NCI-H345 treated with DMSO at 0.1 percent for 48 hours (cell line): ENCODE measurements around the gene SPTBN5.
A peak's percentile ranks its signal among the peaks of the same experiment; 100 is the strongest.
"Not testable (repeated sequence)": the region's sequence is repeated elsewhere in the genome, so short reads cannot be mapped to it uniquely, and the experiment has no call there.

Experiments used
- DNase-seq: peaks from one replicate; lab custom pipeline; 2025; ENCODE audit not compliant: unreplicated experiment; lab: John Stamatoyannopoulos, UW

The SPTBN5 gene

GRCh38 chr15:41849204-41849603 is 44.6 kb downstream of the SPTBN5 start:
- DNase-seq, result no peak

- no peak for DNase-seq
These were observed 45.2 kb downstream of the SPTBN5 start for GRCh38 chr15:41848631-41849030.

DNA sequence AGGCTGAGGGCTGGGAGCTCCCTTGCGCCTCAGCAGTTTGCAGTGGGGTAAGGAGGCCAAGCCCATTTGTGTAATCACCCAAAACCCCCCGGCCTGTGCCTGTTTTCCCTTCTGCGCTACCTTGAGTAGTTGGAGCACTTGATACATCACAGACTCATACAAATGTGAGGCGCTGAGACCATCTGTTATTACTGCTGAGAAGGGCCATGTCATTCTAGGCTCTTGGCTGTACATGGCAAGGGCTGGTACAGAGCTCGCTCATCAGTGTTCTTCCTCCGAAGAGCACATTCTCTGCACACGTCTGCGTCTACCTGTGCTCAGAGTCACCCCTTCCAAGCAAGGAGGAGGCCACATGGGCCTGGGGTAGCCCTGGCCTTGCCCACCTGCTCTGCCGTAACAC is 45.9 kb downstream of the SPTBN5 start:
- DNase-seq, result no peak

GRCh38 chr15:41847206-41847605 is 46.6 kb downstream of the SPTBN5 start:
- no peak for DNase-seq

- DNase-seq, result no peak
These were observed 49.0 kb downstream of the SPTBN5 start for GRCh38 chr15:41844814-41845213.

- no peak for DNase-seq
These were observed 50.3 kb downstream of the SPTBN5 start for GRCh38 chr15:41843571-41843970.

GRCh38 chr15:41842229-41842628 is 51.6 kb downstream of the SPTBN5 start:
- no peak for DNase-seq

DNA sequence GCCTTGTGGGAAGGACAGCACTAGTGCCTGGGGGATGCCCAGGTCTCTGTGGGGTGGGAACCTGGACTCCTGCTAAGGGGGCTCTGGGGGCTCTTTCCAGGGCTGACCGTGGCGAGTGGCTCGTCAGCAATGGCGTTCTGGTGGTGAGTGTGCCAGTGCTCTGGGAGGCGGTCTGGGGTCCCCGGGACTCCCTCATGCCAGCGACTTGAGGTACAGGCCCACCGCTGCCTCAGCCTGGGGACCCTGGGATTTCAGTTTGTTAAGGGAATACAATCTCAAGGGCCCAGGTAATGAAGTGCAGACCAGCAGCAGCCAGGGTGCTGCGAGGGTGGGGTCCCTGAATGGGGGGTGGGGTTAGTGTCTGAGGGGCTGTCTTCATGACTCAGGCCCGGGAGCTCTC is 52.7 kb downstream of the SPTBN5 start:
- DNase-seq, result no peak

DNA sequence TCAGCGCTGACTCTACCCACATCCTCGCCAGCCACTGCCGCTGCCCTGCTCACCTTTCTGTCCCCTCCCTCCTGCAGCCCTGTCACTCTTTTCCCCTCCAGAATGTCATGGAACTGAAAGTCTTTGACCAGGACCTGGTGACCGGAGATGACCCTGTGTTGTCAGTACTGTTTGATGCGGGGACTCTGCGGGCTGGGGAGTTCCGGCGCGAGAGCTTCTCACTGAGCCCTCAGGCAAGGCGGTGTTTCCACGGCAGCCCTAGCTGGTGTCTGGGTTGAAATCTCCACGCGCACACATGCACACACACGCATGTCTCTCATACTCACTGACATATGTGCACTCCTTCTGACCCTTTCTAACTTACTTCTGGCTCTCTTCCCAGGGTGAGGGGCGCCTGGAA is 53.2 kb downstream of the SPTBN5 start:
- no peak for DNase-seq

- no peak for DNase-seq
These were observed 53.9 kb downstream of the SPTBN5 start for GRCh38 chr15:41839781-41840491.

DNA sequence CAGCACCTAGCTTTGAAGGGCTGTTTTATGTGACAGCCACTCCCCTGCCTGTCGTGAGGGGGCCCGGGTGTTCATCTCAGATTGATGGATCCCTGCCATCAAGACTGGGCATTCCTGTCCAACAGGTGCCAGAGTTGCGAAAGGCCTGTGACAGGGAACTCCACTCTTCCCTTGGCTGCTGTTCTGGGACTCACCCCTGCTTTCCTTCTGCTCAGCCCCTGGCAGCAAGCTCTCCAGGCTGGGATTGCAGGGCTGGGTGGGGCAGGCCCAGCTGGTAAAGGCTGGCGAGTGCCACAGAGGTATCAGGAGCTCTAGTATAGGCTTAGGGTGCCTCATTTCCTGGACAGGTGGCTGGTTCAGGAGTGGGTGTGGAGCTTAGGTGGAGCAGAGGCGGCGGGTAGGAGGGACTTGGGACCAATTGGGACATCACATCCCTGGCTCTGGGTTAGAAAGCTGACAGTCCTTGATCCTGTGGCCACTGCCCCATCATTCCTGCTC is 55.4 kb downstream of the SPTBN5 start, which contains the start of gene PLA2G4B:
TSS of gene PLA2G4B (plus strand) at position 448 of the 498 bp plus-strand sequence. CDS start 67 bp downstream, outside the sequence.
- DNase-seq, result no peak

GRCh38 chr15:41836713-41837454 is 57.0 kb downstream of the SPTBN5 start:
- DNase-seq, result no peak

GRCh38 chr15:41836073-41836472 is 57.8 kb downstream of the SPTBN5 start:
- DNase-seq, result no peak

- DNase-seq, result no peak
These were observed 59.8 kb downstream of the SPTBN5 start for GRCh38 chr15:41834096-41834495.

GRCh38 chr15:41832875-41833274 is 61.0 kb downstream of the SPTBN5 start:
- DNase-seq, result peak; percentile 67

DNA sequence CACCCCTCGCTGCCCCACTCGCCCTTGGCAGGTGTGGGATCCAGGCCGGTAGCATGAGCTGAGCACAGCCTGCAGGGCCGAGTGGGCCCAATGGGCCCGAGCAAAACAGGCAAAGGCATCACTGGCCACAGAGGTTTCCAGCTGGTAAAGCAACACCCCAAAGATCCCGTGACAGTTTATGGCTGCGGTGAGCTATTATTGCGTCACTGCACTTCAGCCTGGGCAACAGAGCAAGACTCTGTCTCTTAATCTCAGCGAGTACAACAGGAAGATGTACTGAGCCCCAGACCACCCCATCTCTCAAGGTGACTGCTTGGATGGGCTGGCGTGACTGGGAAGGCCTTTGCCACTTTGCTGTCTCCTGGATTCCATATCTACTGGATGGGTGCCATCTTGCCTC is 61.6 kb downstream of the SPTBN5 start:
- DNase-seq, result no peak

GRCh38 chr15:41831291-41831690 is 62.6 kb downstream of the SPTBN5 start:
- not testable (repeated sequence) for DNase-seq

- no peak for DNase-seq
These were observed 63.8 kb downstream of the SPTBN5 start for GRCh38 chr15:41829959-41830646.

GRCh38 chr15:41828807-41829141 is 65.1 kb downstream of the SPTBN5 start:
- no peak for DNase-seq

- peak; percentile 53 for DNase-seq
These were observed 65.7 kb downstream of the SPTBN5 start, which contains the start of gene JMJD7 for GRCh38 chr15:41827880-41828806. TSS of gene JMJD7 (plus strand) at chr15:41828092. CDS start at chr15:41828125, 33 bp downstream.
